Ovary (tissue), 9 donors: ENCODE results near the gene NCK2. TPM values are rescaled to one million over a fixed set of nuclear protein-coding genes. Genes with fewer than 3 reads are reported as not detected.

Experiments used
- DNase-seq, 5 donors: peaks; one replicate each; pipeline ENCODE4 v3.0.0-alpha.2; 2019 to 2020
- H3K27ac ChIP-seq, 2 donors: fragments of 200-600 bp; one replicate each; pipeline versions ENCODE4 v1.5.1 to v1.8.0; 2019 to 2022
- H3K27me3 ChIP-seq: fragments of 200-600 bp; one replicate; pipeline ENCODE4 v1.8.0; 2022
- H3K36me3 ChIP-seq: fragments of 200-600 bp; sonication (generic); one replicate; pipeline ENCODE4 v1.5.1; 2019
- H3K4me1 ChIP-seq: one replicate; pipeline ENCODE4 v1.8.1; 2013; ENCODE audit warnings: mild to moderate bottlenecking, moderate library complexity; ENCODE audit not compliant: insufficient read depth
- H3K4me3 ChIP-seq: fragments of 200-600 bp; sonication (generic); one replicate; pipeline ENCODE4 v1.5.1; 2017
- H3K9me3 ChIP-seq, 2 donors: fragments of 200-600 bp in 1 of 2; sonication (generic) in 1 of 2; one replicate each; pipeline versions ENCODE4 v1.5.1 to v1.8.1; 2013 to 2019; ENCODE audit warnings: mild to moderate bottlenecking in 1 of 2, moderate library complexity in 1 of 2
- CTCF ChIP-seq, 3 donors: fragments of 450-650 bp in 2 of 3; fragments of 200-600 bp in 1 of 3; IDR thresholded peaks; one replicate each; pipeline versions ENCODE4 v1.5.1 to v1.8.0; 2016 to 2022; ENCODE audit warnings: antibody characterized with exemption in 3 of 3, mild to moderate bottlenecking in 1 of 3
- EP300 ChIP-seq: sonication (generic); formaldehyde crosslinking; IDR thresholded peaks from one replicate; pipeline ENCODE4 v1.6.1; 2017; ENCODE audit warnings: antibody characterized with exemption
- POLR2A ChIP-seq: fragments of 450-650 bp; IDR thresholded peaks from one replicate; pipeline ENCODE4 v1.6.1; 2017; ENCODE audit warnings: antibody characterized with exemption, mild to moderate bottlenecking, moderate library complexity
- WGBS, 3 donors: extraction: QIAGEN DNeasy Blood & Tissue Kit in 1 of 3; methylation state at CpG; one replicate each; pipeline versions ENCODE4 v1.1.5 to v1.1.7; 2013 to 2017; 5-methylcytosine and 5-hydroxymethylcytosine counted together
- intact Hi-C, 4 donors: fragments of 100-400 bp; cut with DNase I; formaldehyde crosslinking; loops; one replicate each; pipeline versions ENCODE4 v1.11.0 to v1.15.1; 2022 to 2023
- polyA plus RNA-seq, 2 donors: library from polyadenylated mRNA; stranded (reverse); fragments of 200-250 nt in 1 of 2; fragments of 350-450 nt in 1 of 2; fragmentation: Illumina TruSeq in 1 of 2; extraction: RNeasy Lipid Tissue Mini Kit (QIAGEN cat#74804) in 1 of 2; gene quantifications; one replicate each; pipeline ENCODE4 v1.2.3, GENCODE V29; 2013 to 2014
- total RNA-seq, 7 donors: library from RNA; depleted of rRNA in 2 of 7; stranded (reverse); fragments of >200 nt in 2 of 7; fragmentation: NEBNext Ultra II Directional in 3 of 7; extraction: Animal tissue kit (Norgen Biotek cat#: 25700) in 3 of 7; gene quantifications; one replicate each; pipeline versions ENCODE4 v1.1.0 to v1.2.4, GENCODE V29; 2016 to 2023
- donor health status: DM: no; HTN: no; CAD: no; lungs with moderate emphysema.
- donor health status: DM: no; HTN: no; CAD: no.
- donor health status: Bipolar disorder and iron deficiency.
- donor health status: DM: yes; HTN: yes; CAD: no.
- donor health status: DM: no; HTN: no; CAD: no.
- donor health status: DM: yes; HTN: yes; CAD: no.

NCK2 gene
- total and polyA plus RNA-seq, 9 donors: 16.7 to 42.9 (median 31.2) TPM

- Histone ChIP-seq H3K4me1 (peaks cover 11% of the 10 kb centered on the region), H3K36me3 (no peaks in the 10 kb centered on the region), H3K9me3 (no peaks in the 10 kb centered on the region), H3K4me3 (no peak overlapping the region), H3K27ac (no peak overlapping the region), H3K27me3 (no peaks in the 10 kb centered on the region)
- intact Hi-C loops: no loop called here
- no peak for TF ChIP-seq EP300
- TF ChIP-seq POLR2A: no peak
- no peak for TF ChIP-seq CTCF (IDR thresholded peaks at IDR 0.05)
- WGBS, 3 donors: 97 to 98% (median 97%) methylated on average over 4 of the region's 4 CpGs
- no peak for DNase-seq
Measured at GRCh38 chr2:105840933-105841332, 96.2 kb downstream of the NCK2 start.

- no peaks in the 10 kb centered on the region for H3K9me3 ChIP-seq
- H3K27ac ChIP-seq: no peak overlapping the region
- H3K4me3 ChIP-seq: no peak overlapping the region
- no peak for TF ChIP-seq CTCF (IDR thresholded peaks at IDR 0.05)
- no peak for TF ChIP-seq POLR2A
- TF ChIP-seq EP300: no peak
- H3K36me3 ChIP-seq: no peaks in the 10 kb centered on the region
- 78 to 86% (median 84%) methylated on average over 2 of the region's 2 CpGs for WGBS, 3 donors
- intact Hi-C loops: no loop called here
- DNase-seq: no peak
- H3K4me1 ChIP-seq: peaks cover 8% of the 10 kb centered on the region
- no peaks in the 10 kb centered on the region for H3K27me3 ChIP-seq
Measured at GRCh38 chr2:105841551-105841950, 96.8 kb downstream of the NCK2 start.

- Histone ChIP-seq H3K36me3 (no peaks in the 10 kb centered on the region), H3K27ac (no peak overlapping the region), H3K9me3 (no peaks in the 10 kb centered on the region), H3K4me1 (peaks cover 3% of the 10 kb centered on the region), H3K27me3 (no peaks in the 10 kb centered on the region), H3K4me3 (no peak overlapping the region)
- DNase-seq: no peak
- TF ChIP-seq CTCF (IDR thresholded peaks at IDR 0.05): no peak
- TF ChIP-seq POLR2A: no peak
- no peak for TF ChIP-seq EP300
- intact Hi-C loops: no loop called here
- WGBS, 3 donors: 94 to 98% (median 95%) methylated on average over 4 of the region's 4 CpGs
Measured at GRCh38 chr2:105842555-105842954, 97.8 kb downstream of the NCK2 start.

- H3K27me3 ChIP-seq: no peaks in the 10 kb centered on the region
- peaks cover 3% of the 10 kb centered on the region for H3K4me1 ChIP-seq
- no peak for TF ChIP-seq EP300
- TF ChIP-seq POLR2A: no peak
- no peak for TF ChIP-seq CTCF (IDR thresholded peaks at IDR 0.05)
- WGBS, 3 donors: 67 to 85% (median 79%) methylated on average over 12 of the region's 12 CpGs
- DNase-seq: no peak
- no peaks in the 10 kb centered on the region for H3K9me3 ChIP-seq
- no peak overlapping the region for H3K4me3 ChIP-seq
- intact Hi-C loops: no loop called here
- no peak overlapping the region for H3K27ac ChIP-seq
- no peaks in the 10 kb centered on the region for H3K36me3 ChIP-seq
Measured at GRCh38 chr2:105843476-105844374, 99.0 kb downstream of the NCK2 start.
